ENCODE measurements around the gene SNX27.
"Not testable (repeated sequence)": the region's sequence is repeated elsewhere in the genome, so short reads cannot be mapped to it uniquely, and the experiment has no call there.

SNX27 gene

GRCh38 chr1:151606384-151606783, 5.5 kb upstream of the SNX27 start:
- no peak for DNase-seq

- DNase-seq, result no peak
These were observed 5.0 kb upstream of the SNX27 start for GRCh38 chr1:151606857-151607256.

GRCh38 chr1:151610142-151610541, 1.7 kb upstream of the SNX27 start:
- DNase-seq, result no peak

GRCh38 chr1:151611288-151611790, 511 bp upstream of the SNX27 start:
- no peak for DNase-seq

- DNase-seq, result peak in 1 of 2 donors; percentile 18
These were observed 841 bp downstream of the SNX27 start for GRCh38 chr1:151612501-151613281.

- DNase-seq, result no peak
These were observed 1.5 kb downstream of the SNX27 start for GRCh38 chr1:151613282-151613780.

GRCh38 chr1:151615711-151616504, 4.1 kb downstream of the SNX27 start:
- no peak for DNase-seq

- no peak for DNase-seq
These were observed 4.6 kb downstream of the SNX27 start for GRCh38 chr1:151616505-151616849.

GRCh38 chr1:151618003-151618402, 6.2 kb downstream of the SNX27 start:
- DNase-seq, result no peak

GRCh38 chr1:151618470-151618869, 6.6 kb downstream of the SNX27 start:
- no peak for DNase-seq

- not testable (repeated sequence) for DNase-seq
These were observed 7.1 kb downstream of the SNX27 start for GRCh38 chr1:151618996-151619395.

GRCh38 chr1:151619489-151620093, 7.7 kb downstream of the SNX27 start:
- DNase-seq, result no peak

GRCh38 chr1:151620286-151620685, 8.4 kb downstream of the SNX27 start:
- no peak for DNase-seq

GRCh38 chr1:151621351-151621750, 9.5 kb downstream of the SNX27 start:
- no peak for DNase-seq

GRCh38 chr1:151624783-151625182, 12.9 kb downstream of the SNX27 start:
- DNase-seq, result no peak

GRCh38 chr1:151626740-151627334, 15.0 kb downstream of the SNX27 start:
- DNase-seq, result no peak

GRCh38 chr1:151629278-151629677, 17.4 kb downstream of the SNX27 start:
- no peak for DNase-seq

GRCh38 chr1:151635479-151636072, 23.7 kb downstream of the SNX27 start:
- DNase-seq, result no peak

GRCh38 chr1:151638074-151638775, 26.4 kb downstream of the SNX27 start:
- no peak for DNase-seq

GRCh38 chr1:151638812-151639211, 27.0 kb downstream of the SNX27 start:
- DNase-seq, result no peak

- DNase-seq, result no peak
These were observed 27.6 kb downstream of the SNX27 start for GRCh38 chr1:151639466-151639865.

GRCh38 chr1:151641229-151641628, 29.4 kb downstream of the SNX27 start:
- no peak for DNase-seq

Data from activated CD4-positive, alpha-beta T cell treated with anti-CD3 and anti-CD28 coated beads for 4 hours (primary cell).